HG03457 (cell line): ENCODE results near the gene SPOP.
"Not testable (repeated sequence)": the region's sequence is repeated elsewhere in the genome, so short reads cannot be mapped to it uniquely, and the experiment has no call there.

Experiments used
- ATAC-seq: cut with Tn5 transposase; IDR thresholded peaks from one replicate; pipeline ENCODE4 v1.9.1; 2021; ENCODE audit warnings: moderate number of reproducible peaks; ENCODE audit not compliant: unreplicated experiment

The SPOP gene

GRCh38 chr17:49677933-49678847 lies at the start of gene SPOP:
SPOP (minus strand) TSS chr17:49678097; CDS start chr17:49622810, 55,287 bp downstream.
- peak; percentile 64 for ATAC-seq

- ATAC-seq = no peak
Observed at GRCh38 chr17:49727380-49727779, 49.5 kb upstream of the SPOP start.

GRCh38 chr17:49725452-49726130 lies 47.7 kb upstream of the SPOP start:
- no peak for ATAC-seq

- ATAC-seq = not testable (repeated sequence)
Observed at GRCh38 chr17:49724552-49724951, 46.7 kb upstream of the SPOP start.

- ATAC-seq = no peak
Observed at GRCh38 chr17:49723423-49723822, 45.5 kb upstream of the SPOP start.

- ATAC-seq = no peak
Observed at GRCh38 chr17:49722066-49722465, 44.2 kb upstream of the SPOP start.

GRCh38 chr17:49717371-49717861 lies 39.5 kb upstream of the SPOP start:
- no peak for ATAC-seq

- no peak for ATAC-seq
Observed at GRCh38 chr17:49716668-49717364, 38.9 kb upstream of the SPOP start.

GRCh38 chr17:49715717-49716279 lies 37.9 kb upstream of the SPOP start:
- no peak for ATAC-seq

- no peak for ATAC-seq
Observed at GRCh38 chr17:49715216-49715615, 37.3 kb upstream of the SPOP start.

GRCh38 chr17:49708515-49709183 lies 30.8 kb upstream of the SPOP start:
- ATAC-seq = no peak

GRCh38 chr17:49707608-49708514 lies 30.0 kb upstream of the SPOP start, which contains the start of gene SLC35B1:
SLC35B1 (minus strand) TSS chr17:49707964; CDS start chr17:49707833, 131 bp downstream.
- peak; percentile 69 for ATAC-seq

- ATAC-seq = no peak
Observed at GRCh38 chr17:49707246-49707607, 29.3 kb upstream of the SPOP start.

GRCh38 chr17:49705254-49705653 lies 27.4 kb upstream of the SPOP start:
- no peak for ATAC-seq

GRCh38 chr17:49703557-49704277 lies 25.8 kb upstream of the SPOP start:
- ATAC-seq = no peak

GRCh38 chr17:49700960-49701359 lies 23.1 kb upstream of the SPOP start:
- ATAC-seq = no peak

- no peak for ATAC-seq
Observed at GRCh38 chr17:49699966-49700575, 22.2 kb upstream of the SPOP start.

GRCh38 chr17:49698005-49698404 lies 20.1 kb upstream of the SPOP start:
- no peak for ATAC-seq
